22Rv1 (cell line): ENCODE measurements around the gene ADCY1.

Experiments
- H3K27ac ChIP-seq: fragments of 450-650 bp; 2 replicates; pipeline ENCODE4 v1.5.1; 2017
- ZFX ChIP-seq: fragments of 450-650 bp; IDR thresholded peaks from 2 replicates; pipeline ENCODE4 v1.6.1; 2017; ENCODE audit warnings: antibody characterized with exemption, borderline replicate concordance
- TF ChIP-seq, protein P1 (sequence below): fragments of 450-650 bp; IDR thresholded peaks from 2 replicates; pipeline ENCODE4 v1.5.1; 2017; ENCODE audit warnings: mild to moderate bottlenecking

Gene ADCY1

DNA sequence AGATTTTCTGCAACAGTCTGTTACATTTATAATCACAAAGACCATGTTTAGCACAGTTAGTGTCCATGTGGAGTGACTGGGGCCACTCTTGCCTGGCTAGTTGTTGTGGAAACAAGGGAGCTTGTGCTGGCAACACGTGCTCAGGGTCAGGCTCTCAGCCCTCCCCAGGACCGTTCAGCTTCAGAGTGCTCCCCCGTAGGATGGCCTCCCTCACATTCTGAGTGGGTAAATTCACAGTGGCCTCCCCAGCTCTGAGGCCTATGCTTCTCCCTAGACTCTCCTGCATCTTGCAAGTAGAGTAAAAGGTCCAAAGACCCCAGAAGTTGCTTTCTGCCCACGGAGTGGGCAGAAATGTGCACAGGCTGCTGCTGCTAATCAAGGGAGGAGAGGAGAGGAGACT lies 122.3 kb downstream of the ADCY1 start:
- TF ChIP-seq, protein P1, sequence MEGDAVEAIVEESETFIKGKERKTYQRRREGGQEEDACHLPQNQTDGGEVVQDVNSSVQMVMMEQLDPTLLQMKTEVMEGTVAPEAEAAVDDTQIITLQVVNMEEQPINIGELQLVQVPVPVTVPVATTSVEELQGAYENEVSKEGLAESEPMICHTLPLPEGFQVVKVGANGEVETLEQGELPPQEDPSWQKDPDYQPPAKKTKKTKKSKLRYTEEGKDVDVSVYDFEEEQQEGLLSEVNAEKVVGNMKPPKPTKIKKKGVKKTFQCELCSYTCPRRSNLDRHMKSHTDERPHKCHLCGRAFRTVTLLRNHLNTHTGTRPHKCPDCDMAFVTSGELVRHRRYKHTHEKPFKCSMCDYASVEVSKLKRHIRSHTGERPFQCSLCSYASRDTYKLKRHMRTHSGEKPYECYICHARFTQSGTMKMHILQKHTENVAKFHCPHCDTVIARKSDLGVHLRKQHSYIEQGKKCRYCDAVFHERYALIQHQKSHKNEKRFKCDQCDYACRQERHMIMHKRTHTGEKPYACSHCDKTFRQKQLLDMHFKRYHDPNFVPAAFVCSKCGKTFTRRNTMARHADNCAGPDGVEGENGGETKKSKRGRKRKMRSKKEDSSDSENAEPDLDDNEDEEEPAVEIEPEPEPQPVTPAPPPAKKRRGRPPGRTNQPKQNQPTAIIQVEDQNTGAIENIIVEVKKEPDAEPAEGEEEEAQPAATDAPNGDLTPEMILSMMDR = no peak
- TF ChIP-seq ZFX = no peak

DNA sequence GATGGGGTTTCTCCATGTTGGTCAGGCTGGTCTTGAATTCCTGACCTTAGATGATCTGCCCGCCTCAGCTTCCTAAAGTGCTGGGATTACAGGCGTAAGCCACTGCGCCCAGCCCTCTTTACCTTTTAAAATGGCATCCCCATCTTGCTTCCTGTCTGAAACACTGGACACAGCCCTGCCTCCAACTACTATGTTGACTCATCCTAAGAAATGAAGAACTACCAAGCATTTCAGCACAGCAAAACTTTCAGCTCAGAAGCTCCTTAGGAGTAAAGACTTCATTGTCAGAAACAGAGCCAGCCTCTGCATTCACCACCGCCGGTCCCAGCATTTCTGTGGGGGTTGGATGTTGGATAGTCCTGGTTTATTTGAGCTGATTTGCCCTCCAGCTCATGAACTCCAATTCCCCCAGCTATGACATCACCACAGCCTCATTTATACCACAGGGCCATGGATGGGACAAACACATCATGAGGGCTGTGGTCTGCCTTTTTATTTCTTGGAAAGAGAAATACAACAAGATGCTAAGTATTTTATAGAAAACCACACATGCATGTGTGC lies 123.5 kb downstream of the ADCY1 start:
- TF ChIP-seq, protein P1 = no peak
- no peak for TF ChIP-seq ZFX
- no peak overlapping the region for H3K27ac ChIP-seq

More for the DNA sequence above, 122.3 kb downstream of the ADCY1 start:
- H3K27ac ChIP-seq = no peak overlapping the region

DNA sequence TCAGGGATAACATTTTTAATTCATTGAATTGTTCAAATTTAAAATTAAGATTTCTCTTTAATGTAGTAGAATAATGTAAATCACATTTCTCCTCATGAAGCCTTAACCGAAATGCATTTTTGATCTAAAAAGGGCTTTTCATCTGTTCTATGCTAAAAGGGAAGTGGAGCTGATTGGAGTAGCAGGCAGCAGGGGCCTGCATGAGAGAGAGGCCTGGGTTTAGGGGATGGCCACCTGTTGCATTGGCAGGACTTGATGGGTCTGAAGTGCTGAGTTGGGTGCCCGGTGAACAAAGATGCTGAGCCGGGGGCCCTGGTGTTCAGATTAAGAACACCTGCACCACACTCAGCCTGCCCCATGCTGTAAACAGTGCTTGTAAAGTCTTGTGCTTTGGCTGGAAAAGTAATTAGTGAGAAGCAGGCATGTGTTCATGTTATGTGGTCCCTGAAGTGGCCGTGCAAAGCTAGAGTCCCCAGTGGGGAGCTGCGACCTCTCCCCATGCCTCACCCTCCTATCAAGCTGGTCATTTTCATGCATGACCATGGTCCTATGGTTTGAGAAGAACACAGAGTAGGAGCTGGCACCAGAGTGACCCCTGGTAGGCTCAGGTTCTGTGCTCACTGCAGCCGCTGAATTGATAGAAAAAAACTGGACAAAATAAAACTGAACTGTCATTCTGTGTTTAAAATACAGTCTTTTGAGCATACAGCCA lies 124.3 kb downstream of the ADCY1 start:
- no peak overlapping the region for H3K27ac ChIP-seq
- TF ChIP-seq, protein P1 = no peak
- TF ChIP-seq ZFX = no peak

DNA sequence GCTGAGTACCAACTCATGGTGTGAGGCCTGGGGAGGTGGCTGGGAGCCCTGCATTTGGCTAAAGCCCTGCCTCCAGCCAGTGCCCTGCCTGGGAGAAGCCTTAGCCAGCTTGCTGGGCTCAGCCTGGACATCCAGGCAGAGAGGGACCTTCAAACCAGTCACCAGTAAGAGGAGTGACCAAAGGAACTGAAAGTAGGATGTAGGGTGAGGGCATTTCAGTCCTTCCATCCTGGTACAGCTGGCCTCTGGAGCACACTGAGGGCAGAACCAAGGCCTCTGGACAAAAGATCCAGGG lies 124.8 kb downstream of the ADCY1 start:
- no peak overlapping the region for H3K27ac ChIP-seq
- no peak for TF ChIP-seq ZFX
- TF ChIP-seq, protein P1 = no peak

DNA sequence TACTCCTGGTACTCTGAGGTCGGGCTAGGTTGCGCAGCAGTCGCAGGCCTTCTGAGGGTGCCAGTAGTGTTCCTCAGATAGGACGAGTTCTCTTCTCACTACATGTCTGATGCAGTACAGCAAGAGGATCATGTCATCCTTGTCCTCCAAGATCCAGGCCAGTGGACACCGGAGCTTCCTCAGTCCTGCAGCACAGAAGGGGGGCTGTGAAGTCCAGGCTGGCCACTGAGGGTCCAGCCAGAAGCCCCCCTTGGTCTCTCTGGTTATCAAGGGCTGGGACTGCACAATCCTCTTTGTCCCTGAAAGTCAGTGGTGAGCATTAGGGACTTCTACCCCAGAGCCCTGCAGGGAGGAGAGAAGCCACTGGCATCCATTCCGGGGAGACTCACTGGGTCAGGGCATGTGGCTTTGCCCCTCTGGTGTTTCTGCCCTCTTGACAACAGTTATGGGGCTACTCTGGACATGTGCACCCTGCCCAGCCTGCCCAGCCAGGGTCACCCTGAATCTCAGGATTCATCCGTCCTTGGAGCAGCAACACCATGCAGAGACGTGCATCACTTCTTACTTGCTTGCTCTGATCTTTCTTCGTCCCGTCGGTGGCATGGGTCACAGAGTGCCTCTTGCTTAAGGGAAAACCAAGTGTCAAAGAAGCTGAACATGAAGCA lies 125.7 kb downstream of the ADCY1 start:
- TF ChIP-seq, protein P1 = no peak
- no peak for TF ChIP-seq ZFX

DNA sequence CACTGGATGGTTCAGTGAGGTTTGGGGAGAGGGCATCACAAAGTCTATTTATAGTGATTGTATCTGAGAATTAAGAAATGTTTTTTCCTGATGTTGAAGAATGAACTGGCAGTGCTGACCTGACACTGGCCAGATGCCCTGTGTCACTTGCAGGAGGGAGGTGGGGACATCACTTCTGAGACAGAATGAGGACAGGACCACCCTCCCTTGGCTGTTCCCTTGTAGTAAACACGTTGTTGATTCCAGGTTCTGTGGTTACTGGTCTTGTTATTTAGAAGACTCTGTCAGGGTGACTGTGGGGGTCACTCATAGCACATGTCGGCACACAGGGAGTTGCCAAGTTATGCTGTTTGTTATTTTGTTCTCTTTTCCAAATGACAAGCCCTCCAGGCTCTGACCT lies 126.4 kb downstream of the ADCY1 start:
- no peak for TF ChIP-seq ZFX
- TF ChIP-seq, protein P1 = no peak

More for the DNA sequence above, 125.7 kb downstream of the ADCY1 start:
- H3K27ac ChIP-seq = no peak overlapping the region

More for the DNA sequence above, 126.4 kb downstream of the ADCY1 start:
- no peak overlapping the region for H3K27ac ChIP-seq
